Esophagus muscularis mucosa (tissue), 4 donors: ENCODE data around the gene MELTF. TPM values are rescaled to one million over a fixed set of nuclear protein-coding genes. Genes with fewer than 3 reads are reported as not detected.

Experiments used
- DNase-seq: peaks from one replicate; pipeline ENCODE4 v3.0.0-alpha.2; 2017; ENCODE audit errors: extremely low spot score
- H3K27ac ChIP-seq, 4 donors: fragments of 200-600 bp; sonication (generic); replicated peaks in 1 of 4; 1 replicate in 3 of 4; 2 replicates in 1 of 4; pipeline ENCODE4 v1.5.1; 2016 to 2019; ENCODE audit warnings: mild to moderate bottlenecking in 1 of 4
- H3K27me3 ChIP-seq, 4 donors: fragments of 200-600 bp; sonication (generic); one replicate each; pipeline versions ENCODE4 v1.5.1 to v1.6.0; 2016 to 2019
- H3K36me3 ChIP-seq, 4 donors: fragments of 200-600 bp; sonication (generic); one replicate each; pipeline ENCODE4 v1.5.1; 2016 to 2019
- H3K4me1 ChIP-seq, 4 donors: fragments of 200-600 bp; sonication (generic); one replicate each; pipeline ENCODE4 v1.5.1; 2016 to 2019
- H3K4me3 ChIP-seq, 4 donors: fragments of 200-600 bp; sonication (generic); 1 replicate in 2 of 4; 2 replicates in 2 of 4; pipeline ENCODE4 v1.5.1; 2016 to 2019; ENCODE audit warnings: mild to moderate bottlenecking in 4 of 4, moderate library complexity in 1 of 4
- H3K9me3 ChIP-seq, 4 donors: fragments of 200-600 bp; sonication (generic); 1 replicate in 3 of 4; 2 replicates in 1 of 4; pipeline ENCODE4 v1.5.1; 2016 to 2019
- EP300 ChIP-seq: sonication (generic); formaldehyde crosslinking; IDR thresholded peaks from one replicate; pipeline ENCODE4 v1.6.1; 2017; ENCODE audit warnings: antibody characterized with exemption
- POLR2A ChIP-seq: fragments of 450-650 bp; IDR thresholded peaks from one replicate; pipeline ENCODE4 v1.6.1; 2017; ENCODE audit warnings: antibody characterized with exemption, moderate library complexity, mild to moderate bottlenecking, low read depth
- POLR2AphosphoS5 ChIP-seq, 2 donors: sonication (generic); formaldehyde crosslinking; IDR thresholded peaks; one replicate each; pipeline ENCODE4 v1.6.1; 2017; ENCODE audit warnings: antibody characterized with exemption in 2 of 2
- WGBS: methylation state at CpG from one replicate; pipeline ENCODE4 v1.1.5; 2018; 5-methylcytosine and 5-hydroxymethylcytosine counted together
- intact Hi-C: fragments of 100-400 bp; cut with DNase I; formaldehyde crosslinking; loops from one replicate; pipeline ENCODE4 v1.15.1; 2023
- total RNA-seq, 4 donors: library from RNA; depleted of rRNA; stranded (reverse); fragments of >200 nt; gene quantifications; one replicate each; pipeline versions ENCODE4 v1.1.0 to v1.2.1, GENCODE V29; 2016
- TF ChIP-seq, protein P1 (sequence below), 3 experiments: fragments of 200-600 bp in 2 of 3; fragments of 450-650 bp in 1 of 3; sonication (generic) in 2 of 3; IDR thresholded peaks; one replicate each; pipeline ENCODE4 v1.5.1; 2017 to 2019; ENCODE audit warnings: antibody characterized with exemption in 3 of 3, mild to moderate bottlenecking in 2 of 3, moderate library complexity in 1 of 3

Gene MELTF
- total RNA-seq, 4 donors from 2014 or later: 3.6 to 9.1 (median 4.5) TPM

DNA sequence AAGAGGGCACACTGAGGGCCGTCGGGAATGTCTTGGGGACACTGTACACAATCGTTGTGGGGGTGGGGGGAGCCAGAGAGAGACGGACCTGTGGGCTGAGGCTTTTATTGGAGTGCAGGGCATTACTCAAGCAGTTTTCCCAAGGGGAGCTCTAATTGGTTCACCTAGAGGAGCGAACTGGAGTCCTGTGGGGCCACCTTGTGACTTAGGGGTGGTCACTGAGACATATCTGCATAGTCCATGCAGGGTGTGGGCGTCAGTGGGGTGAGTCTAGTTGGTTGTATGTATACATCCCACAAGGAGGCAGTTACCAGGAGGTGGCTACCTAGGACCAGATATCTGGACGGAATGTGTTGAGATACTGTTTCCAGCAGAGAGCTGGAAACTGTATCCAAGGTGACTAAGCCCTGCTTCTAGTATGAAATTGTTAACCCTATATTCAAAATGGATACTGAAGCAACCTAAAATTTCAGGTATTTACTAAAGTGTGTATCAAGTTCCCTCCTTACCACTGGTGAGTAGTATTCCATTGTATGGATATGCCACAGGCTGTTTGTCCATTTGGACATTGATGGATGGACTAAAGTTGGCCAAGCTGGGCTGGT lies 58.4 kb downstream of the MELTF start:
- intact Hi-C loops: no loop called here
- WGBS: 86% methylated on average over 7 of the region's 7 CpGs

DNA sequence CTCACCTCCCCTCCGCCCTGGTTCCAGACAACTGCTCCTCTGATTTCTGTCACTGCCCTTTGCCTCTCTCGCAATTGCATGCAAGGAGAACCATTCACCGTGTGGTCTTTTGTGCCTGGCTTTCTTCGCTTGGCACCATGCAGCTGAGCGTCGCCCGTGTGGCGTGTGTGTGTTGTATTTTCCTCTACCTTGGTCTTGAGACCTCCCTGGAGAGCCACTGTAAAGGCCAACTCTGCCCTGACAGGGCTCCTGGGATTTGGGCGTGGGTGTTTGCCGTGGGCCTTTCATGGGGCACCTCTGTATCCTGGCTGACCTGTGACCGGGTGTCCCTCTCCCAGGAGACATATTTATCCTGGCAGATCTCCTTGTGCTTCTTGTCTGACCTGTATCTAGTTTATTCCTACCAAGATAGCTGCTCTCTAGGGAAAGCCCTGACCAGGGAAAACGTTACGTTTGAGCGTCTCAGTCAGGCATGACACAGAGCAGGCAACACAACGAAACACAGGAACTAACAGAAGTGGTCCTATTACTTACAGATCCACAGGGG lies 59.0 kb downstream of the MELTF start:
- intact Hi-C loops: no loop called here
- WGBS: 93% methylated on average over 15 of the region's 15 CpGs
- DNase-seq: no peak
- H3K27me3 ChIP-seq: no peaks in the 10 kb centered on the region
- peaks cover 0 to 9% (median 4%) of the 10 kb centered on the region in 4 donors for H3K36me3 ChIP-seq
- no peak overlapping the region for H3K27ac ChIP-seq
- H3K4me3 ChIP-seq: no peak overlapping the region
- TF ChIP-seq POLR2A (no peak), EP300 (no peak), POLR2AphosphoS5 (IDR thresholded peaks at IDR 0.05) (no peak)
- TF ChIP-seq, protein P1, sequence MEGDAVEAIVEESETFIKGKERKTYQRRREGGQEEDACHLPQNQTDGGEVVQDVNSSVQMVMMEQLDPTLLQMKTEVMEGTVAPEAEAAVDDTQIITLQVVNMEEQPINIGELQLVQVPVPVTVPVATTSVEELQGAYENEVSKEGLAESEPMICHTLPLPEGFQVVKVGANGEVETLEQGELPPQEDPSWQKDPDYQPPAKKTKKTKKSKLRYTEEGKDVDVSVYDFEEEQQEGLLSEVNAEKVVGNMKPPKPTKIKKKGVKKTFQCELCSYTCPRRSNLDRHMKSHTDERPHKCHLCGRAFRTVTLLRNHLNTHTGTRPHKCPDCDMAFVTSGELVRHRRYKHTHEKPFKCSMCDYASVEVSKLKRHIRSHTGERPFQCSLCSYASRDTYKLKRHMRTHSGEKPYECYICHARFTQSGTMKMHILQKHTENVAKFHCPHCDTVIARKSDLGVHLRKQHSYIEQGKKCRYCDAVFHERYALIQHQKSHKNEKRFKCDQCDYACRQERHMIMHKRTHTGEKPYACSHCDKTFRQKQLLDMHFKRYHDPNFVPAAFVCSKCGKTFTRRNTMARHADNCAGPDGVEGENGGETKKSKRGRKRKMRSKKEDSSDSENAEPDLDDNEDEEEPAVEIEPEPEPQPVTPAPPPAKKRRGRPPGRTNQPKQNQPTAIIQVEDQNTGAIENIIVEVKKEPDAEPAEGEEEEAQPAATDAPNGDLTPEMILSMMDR (IDR thresholded peaks at IDR 0.05): no peak
- H3K4me1 ChIP-seq: peaks cover 11 to 35% (median 24%) of the 10 kb centered on the region in 4 donors
- H3K9me3 ChIP-seq: no peaks in the 10 kb centered on the region

More for the DNA sequence above, 58.4 kb downstream of the MELTF start:
- no peaks in the 10 kb centered on the region for H3K27me3 ChIP-seq
- H3K4me3 ChIP-seq: no peak overlapping the region
- no peak overlapping the region for H3K27ac ChIP-seq
- H3K4me1 ChIP-seq: peaks cover 11 to 34% (median 24%) of the 10 kb centered on the region in 4 donors
- H3K9me3 ChIP-seq: no peaks in the 10 kb centered on the region
- peaks cover 0 to 9% (median 4%) of the 10 kb centered on the region in 4 donors for H3K36me3 ChIP-seq
- TF ChIP-seq, protein P1 (IDR thresholded peaks at IDR 0.05): no peak
- no peak for TF ChIP-seq EP300
- no peak for DNase-seq

DNA sequence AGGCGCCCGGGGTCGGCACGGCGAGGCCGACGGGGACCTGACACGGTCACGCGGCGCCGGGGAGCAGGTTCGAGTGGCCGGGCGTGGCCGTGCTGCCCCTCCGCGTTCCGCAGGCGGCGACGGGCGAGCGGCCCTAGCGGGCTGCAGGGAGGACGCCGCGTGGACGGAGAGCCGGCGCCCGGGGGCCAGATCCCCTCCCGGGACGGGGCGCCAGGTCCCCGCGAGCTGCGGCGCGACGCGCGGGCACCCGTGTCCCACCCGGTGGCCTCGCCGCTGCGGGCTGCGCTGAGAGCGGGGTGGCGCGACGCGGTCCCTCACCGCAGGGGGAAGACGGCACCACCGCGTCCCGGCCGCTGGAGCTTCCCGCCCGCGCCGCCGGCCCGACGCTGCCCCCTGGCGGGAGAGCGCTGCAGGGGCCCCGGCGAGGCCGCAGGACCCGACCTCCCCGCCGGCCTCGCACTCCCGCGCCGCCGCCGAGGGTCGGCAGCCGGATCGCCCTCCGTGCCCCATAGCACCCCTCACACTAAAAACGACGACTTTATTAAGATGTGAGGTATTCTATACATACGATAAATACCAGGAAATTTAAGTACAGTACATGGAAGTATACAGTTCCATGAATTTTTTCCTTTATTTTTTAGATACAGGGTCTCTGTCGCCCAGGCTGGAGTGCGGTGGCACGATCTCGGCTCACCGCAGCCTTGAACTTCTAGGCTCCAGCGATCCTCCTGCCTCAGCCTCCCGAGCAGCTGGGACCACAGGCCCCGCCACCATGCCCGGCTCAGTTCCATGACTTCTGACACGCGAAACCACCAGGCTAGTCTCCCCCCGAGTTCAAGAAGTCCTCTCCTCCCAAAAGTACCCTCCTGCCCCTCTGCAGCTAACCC lies 59.7 kb downstream of the MELTF start:
- peak overlapping the region; percentile 80 to 83 (median 80) for H3K27ac ChIP-seq

DNA sequence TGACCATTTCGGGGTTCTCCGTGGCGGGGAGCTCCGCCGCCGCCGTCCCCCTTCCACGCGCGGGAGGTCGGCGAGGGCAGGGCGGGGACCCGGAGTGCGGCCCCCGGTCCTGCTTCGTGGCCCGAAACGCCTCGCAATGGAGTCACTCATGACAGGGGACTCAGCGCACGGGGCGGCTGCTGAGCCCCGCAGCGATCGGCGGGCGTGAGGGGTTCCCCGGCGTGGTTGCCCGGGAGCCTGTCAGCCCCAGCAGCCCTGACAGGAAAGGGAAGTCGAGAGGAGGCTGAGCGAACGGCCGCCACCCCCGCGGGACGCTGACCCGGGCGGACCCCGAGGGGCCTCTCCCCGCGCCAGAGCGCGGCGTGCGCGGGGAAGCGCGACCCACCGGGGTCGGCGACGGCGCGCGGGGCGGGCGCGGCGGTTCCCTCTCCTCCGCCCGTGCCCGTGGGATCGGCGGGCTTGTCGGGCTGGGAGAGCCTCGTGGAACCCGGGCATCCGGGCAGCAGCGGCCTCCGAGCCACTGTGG lies 60.4 kb downstream of the MELTF start:
- TF ChIP-seq POLR2AphosphoS5 (IDR thresholded peaks at IDR 0.05): no peak
- TF ChIP-seq, protein P1 (IDR thresholded peaks at IDR 0.05): no peak
- no peak for TF ChIP-seq POLR2A
- TF ChIP-seq EP300: no peak
- intact Hi-C loops: loop anchor here (5.0 kb wide), 1 partner anchor 132 kb away; no protein-coding TSS in a partner anchor
- H3K9me3 ChIP-seq: no peaks in the 10 kb centered on the region
- H3K27me3 ChIP-seq: no peaks in the 10 kb centered on the region
- no peak for DNase-seq
- WGBS: 0% methylated on average over 9 of the region's 72 CpGs
- H3K36me3 ChIP-seq: peaks cover 0 to 9% (median 4%) of the 10 kb centered on the region in 4 donors
- peak overlapping the region; percentile 84 to 93 (median 90) for H3K4me3 ChIP-seq
- H3K27ac ChIP-seq: peak overlapping the region; percentile 80 to 83 (median 80)
- peaks cover 11 to 35% (median 24%) of the 10 kb centered on the region in 4 donors for H3K4me1 ChIP-seq

More for the DNA sequence above, 59.7 kb downstream of the MELTF start:
- WGBS: 51% methylated on average over 20 of the region's 100 CpGs
- no peaks in the 10 kb centered on the region for H3K27me3 ChIP-seq
- peak overlapping the region; percentile 84 to 93 (median 90) for H3K4me3 ChIP-seq
- peaks cover 11 to 35% (median 24%) of the 10 kb centered on the region in 4 donors for H3K4me1 ChIP-seq
- no peak for TF ChIP-seq POLR2AphosphoS5 (IDR thresholded peaks at IDR 0.05)
- TF ChIP-seq, protein P1 (IDR thresholded peaks at IDR 0.05): peak; percentile 81 to 99 (median 92)
- H3K9me3 ChIP-seq: no peaks in the 10 kb centered on the region
- H3K36me3 ChIP-seq: peaks cover 0 to 9% (median 4%) of the 10 kb centered on the region in 4 donors
- DNase-seq: no peak
- intact Hi-C loops: loop anchor here (5.0 kb wide), 1 partner anchor 133 kb away; no protein-coding TSS in a partner anchor
